ENCODE results near the gene EHBP1L1.
"Not testable (repeated sequence)": the region's sequence is repeated elsewhere in the genome, so short reads cannot be mapped to it uniquely, and the experiment has no call there.

EHBP1L1 gene

GRCh38 chr11:65560555-65561418 lies 15.1 kb upstream of the EHBP1L1 start:
- DNase-seq (ENCODE audit: low read depth): no peak

- no peak for DNase-seq (ENCODE audit: low read depth)
Measured at GRCh38 chr11:65562020-65562419, 13.8 kb upstream of the EHBP1L1 start.

- no peak for DNase-seq (ENCODE audit: low read depth)
Measured at GRCh38 chr11:65562788-65563187, 13.1 kb upstream of the EHBP1L1 start.

- DNase-seq (ENCODE audit: low read depth): no peak
Measured at GRCh38 chr11:65563601-65564000, 12.3 kb upstream of the EHBP1L1 start.

GRCh38 chr11:65564879-65565559 lies 10.8 kb upstream of the EHBP1L1 start:
- not testable (repeated sequence) for DNase-seq (ENCODE audit: low read depth)

- DNase-seq (ENCODE audit: low read depth): no peak
Measured at GRCh38 chr11:65565624-65566453, 10.0 kb upstream of the EHBP1L1 start.

- DNase-seq (ENCODE audit: low read depth): peak; percentile 46
Measured at GRCh38 chr11:65569164-65569972, 6.5 kb upstream of the EHBP1L1 start.

- DNase-seq (ENCODE audit: low read depth): peak; percentile 97
Measured at GRCh38 chr11:65569973-65570918, 5.6 kb upstream of the EHBP1L1 start, which contains the start of gene ZNRD2. Gene ZNRD2 (plus strand): TSS chr11:65570477. CDS start chr11:65570492, 15 bp downstream.

GRCh38 chr11:65571420-65571819 lies 4.4 kb upstream of the EHBP1L1 start:
- no peak for DNase-seq (ENCODE audit: low read depth)

- DNase-seq (ENCODE audit: low read depth): no peak
Measured at GRCh38 chr11:65571940-65572339, 3.9 kb upstream of the EHBP1L1 start.

- peak; percentile 82 for DNase-seq (ENCODE audit: low read depth)
Measured at GRCh38 chr11:65572356-65573051, 3.3 kb upstream of the EHBP1L1 start, which contains the start of gene FAM89B. Gene FAM89B (plus strand): TSS chr11:65572538. CDS start chr11:65572670, 132 bp downstream.

- DNase-seq (ENCODE audit: low read depth): no peak
Measured at GRCh38 chr11:65573391-65574079, 2.3 kb upstream of the EHBP1L1 start.

- peak; percentile 77 for DNase-seq (ENCODE audit: low read depth)
Measured at GRCh38 chr11:65574109-65574810, 1.6 kb upstream of the EHBP1L1 start.

GRCh38 chr11:65574811-65575567 lies 864 bp upstream of the EHBP1L1 start:
- no peak for DNase-seq (ENCODE audit: low read depth)

- no peak for DNase-seq (ENCODE audit: low read depth)
Measured at GRCh38 chr11:65576232-65576866, 496 bp downstream of the EHBP1L1 start.

GRCh38 chr11:65576867-65577755 lies 1.3 kb downstream of the EHBP1L1 start:
- DNase-seq (ENCODE audit: low read depth): no peak
